Endothelial cell of umbilical vein (primary cell): ENCODE results near the gene PSTPIP1.

Source experiments
- CTCF ChIP-seq, 2 donors: IDR thresholded peaks; 1 replicate in 1 of 2; 2 replicates in 1 of 2; pipeline ENCODE4 v1.5.1; 2011; ENCODE audit warnings: low read length in 2 of 2, mild to moderate bottlenecking in 2 of 2, moderate library complexity in 2 of 2, control low read depth in 1 of 2, inconsistent platforms in 1 of 2, low read depth in 1 of 2; ENCODE audit not compliant: insufficient read depth in 1 of 2; ENCODE audit errors: extremely low read depth in 1 of 2
- EZH2 ChIP-seq: IDR thresholded peaks from 2 replicates; pipeline ENCODE4 v1.6.1; 2012; ENCODE audit warnings: borderline replicate concordance, low read depth, mild to moderate bottlenecking, moderate library complexity, low read length, inconsistent platforms; ENCODE audit not compliant: severe bottlenecking
- FOS ChIP-seq: IDR thresholded peaks from 2 replicates; pipeline ENCODE4 v1.6.1; 2011; ENCODE audit warnings: mild to moderate bottlenecking, low read length, moderate library complexity, borderline replicate concordance; ENCODE audit not compliant: insufficient read depth
- GATA2 ChIP-seq: IDR thresholded peaks from 2 replicates; pipeline ENCODE4 v1.7.0; 2011; ENCODE audit warnings: low read depth, mild to moderate bottlenecking, moderate library complexity, mixed read lengths, low read length; ENCODE audit not compliant: insufficient read length, insufficient read depth
- JUN ChIP-seq: IDR thresholded peaks from 2 replicates; pipeline ENCODE4 v1.6.1; 2011; ENCODE audit warnings: borderline replicate concordance, low read depth; ENCODE audit not compliant: insufficient read length, insufficient read depth
- MAX ChIP-seq: IDR thresholded peaks from 2 replicates; pipeline ENCODE4 v1.6.1; 2011; ENCODE audit not compliant: insufficient read depth, insufficient read length
- MYC ChIP-seq: IDR thresholded peaks from one replicate; pipeline ENCODE4 v1.6.1; 2011; ENCODE audit warnings: mild to moderate bottlenecking, low read depth, low read length
- POLR2A ChIP-seq: IDR thresholded peaks from 2 replicates; pipeline ENCODE4 v1.6.1; 2012; ENCODE audit warnings: low read depth, mild to moderate bottlenecking, control low read depth, low read length
- POLR2AphosphoS5 ChIP-seq: IDR thresholded peaks from 2 replicates; pipeline ENCODE4 v1.6.1; 2012; ENCODE audit warnings: low read depth, mild to moderate bottlenecking, control low read depth, low read length, moderate library complexity; ENCODE audit not compliant: insufficient read depth

DNA sequence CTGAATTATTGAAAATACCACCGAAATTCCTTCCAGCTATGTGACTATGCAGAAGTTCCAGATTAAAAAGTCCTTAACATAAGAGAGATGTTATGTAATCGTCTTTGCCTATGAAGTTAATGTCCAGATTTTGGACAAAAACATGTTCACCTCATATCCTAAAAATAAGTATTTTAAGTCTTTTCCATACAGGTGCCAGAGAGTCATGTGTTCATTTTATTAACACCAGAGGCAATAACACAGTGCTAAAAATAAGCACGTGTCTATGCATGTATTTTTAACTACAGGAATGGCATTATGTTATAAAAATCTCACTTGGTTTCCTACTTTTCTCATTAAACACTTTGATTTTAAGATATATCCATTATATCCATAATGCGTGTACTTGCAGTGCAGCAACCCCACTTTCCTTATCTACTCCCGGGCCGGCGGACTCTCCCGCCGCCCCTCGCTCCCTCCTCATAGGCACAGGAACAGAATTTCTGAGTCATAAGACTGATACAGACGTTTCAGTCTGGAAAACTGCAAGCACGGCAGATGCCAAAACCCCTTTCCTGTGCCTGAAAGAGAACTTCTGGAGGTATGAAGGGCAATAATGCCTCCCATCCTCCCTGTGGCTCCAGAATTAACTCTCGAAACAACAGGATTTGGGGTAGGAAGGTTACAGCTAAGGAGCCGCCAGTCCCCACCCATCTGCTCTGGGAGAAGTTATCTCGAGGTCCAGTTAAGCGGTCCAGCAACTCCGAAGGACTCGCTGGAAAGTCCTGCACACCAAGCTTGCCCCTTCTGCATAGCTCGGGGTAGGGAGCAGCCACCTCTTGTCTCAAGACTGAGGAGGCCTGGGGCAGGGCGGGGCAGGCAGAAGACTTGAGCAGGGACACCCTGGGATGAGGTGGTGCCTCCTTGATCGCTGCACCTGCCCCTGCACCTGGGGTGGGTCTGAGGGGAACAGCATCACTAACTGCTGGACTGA, 22.3 kb upstream of the PSTPIP1 start:
- TF ChIP-seq CTCF (IDR thresholded peaks at IDR 0.05; ENCODE audit: extremely low read depth in 1 of 2, insufficient read depth in 1 of 2, low read depth in 1 of 2, low read length in 2 of 2) (no peak), MAX (peak; percentile 38), JUN (no peak), POLR2A (no peak), EZH2 (no peak), POLR2AphosphoS5 (no peak), GATA2 (peak; percentile 40), MYC (no peak), FOS (peak; percentile 43)
